Activated T-helper 17 cell treated with anti-CD3 and anti-CD28 coated beads, Interleukin-2, amount 50 U/mL, for 72 hours (primary cell): ENCODE data around the gene HMGB2. TPM values are rescaled to one million over a fixed set of nuclear protein-coding genes. Genes with fewer than 3 reads are reported as not detected.

ENCODE experiments used
- ATAC-seq: fragments of 150-1000 bp; cut with Tn5 transposase; replicated peaks from 2 replicates; pipeline ENCODE4 v1.10.0; 2021; ENCODE audit warnings: mild to moderate bottlenecking, moderate library complexity
- H3K27ac Mint-ChIP-seq: one replicate; pipeline ENCODE4 v1.8.0; 2022; ENCODE audit warnings: mixed read lengths
- H3K27me3 Mint-ChIP-seq: one replicate; pipeline ENCODE4 v1.8.0; 2022; ENCODE audit warnings: mixed read lengths
- H3K36me3 Mint-ChIP-seq: one replicate; pipeline ENCODE4 v1.8.0; 2022; ENCODE audit warnings: low read depth, mild to moderate bottlenecking, mixed read lengths
- H3K4me1 Mint-ChIP-seq: one replicate; pipeline ENCODE4 v1.8.0; 2022; ENCODE audit warnings: mixed read lengths
- H3K4me3 Mint-ChIP-seq: one replicate; pipeline ENCODE4 v1.8.0; 2022; ENCODE audit warnings: mild to moderate bottlenecking, mixed read lengths
- H3K9me3 Mint-ChIP-seq: one replicate; pipeline ENCODE4 v1.8.0; 2022; ENCODE audit warnings: mixed read lengths
- total RNA-seq, 2 donors: library from RNA; stranded (reverse); gene quantifications; one replicate each; pipeline ENCODE4 v1.2.3, GENCODE V29; 2022

Gene HMGB2
- total RNA-seq, 2 donors from 2014 or later: 431 to 468 TPM

DNA sequence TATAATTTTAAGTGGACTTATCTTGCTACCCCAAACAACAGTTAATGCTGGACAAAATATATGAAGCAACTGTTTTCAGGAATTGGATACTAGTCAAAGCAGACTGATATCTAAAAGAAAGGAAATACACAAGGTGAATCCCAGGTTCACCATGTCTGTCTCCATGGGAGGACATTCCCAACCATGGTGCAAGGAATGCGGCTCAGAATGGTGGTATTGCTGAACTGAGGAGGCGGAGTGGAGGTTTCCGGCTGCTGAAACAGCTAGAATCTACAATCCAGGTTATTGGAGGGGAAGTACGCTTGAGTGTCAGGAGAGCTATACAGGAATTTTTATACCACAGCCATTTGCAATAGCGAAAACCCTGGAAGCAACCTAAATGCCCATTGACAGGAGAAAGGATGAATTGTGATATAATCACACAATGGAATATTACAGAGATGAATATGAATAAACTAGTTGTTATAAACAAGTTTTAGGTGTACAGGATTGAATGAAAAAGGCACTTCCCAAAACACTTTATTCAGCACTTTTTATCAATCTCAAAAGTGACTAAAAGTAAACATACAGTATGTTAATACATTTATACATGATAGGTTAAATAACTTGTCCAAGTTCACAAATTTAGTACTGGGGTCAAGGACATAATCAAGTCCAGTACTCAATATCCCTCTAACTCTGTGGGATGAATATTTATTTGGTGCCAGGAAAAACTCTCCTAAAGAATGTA, 9.0 kb downstream of the HMGB2 start:
- H3K4me1 Mint-ChIP-seq: no peaks in the 10 kb centered on the region
- no peak overlapping the region for H3K27ac Mint-ChIP-seq
- no peak for ATAC-seq
- peaks cover 68% of the 10 kb centered on the region for H3K36me3 Mint-ChIP-seq
- no peaks in the 10 kb centered on the region for H3K27me3 Mint-ChIP-seq
- no peaks in the 10 kb centered on the region for H3K9me3 Mint-ChIP-seq
- H3K4me3 Mint-ChIP-seq: no peak overlapping the region

DNA sequence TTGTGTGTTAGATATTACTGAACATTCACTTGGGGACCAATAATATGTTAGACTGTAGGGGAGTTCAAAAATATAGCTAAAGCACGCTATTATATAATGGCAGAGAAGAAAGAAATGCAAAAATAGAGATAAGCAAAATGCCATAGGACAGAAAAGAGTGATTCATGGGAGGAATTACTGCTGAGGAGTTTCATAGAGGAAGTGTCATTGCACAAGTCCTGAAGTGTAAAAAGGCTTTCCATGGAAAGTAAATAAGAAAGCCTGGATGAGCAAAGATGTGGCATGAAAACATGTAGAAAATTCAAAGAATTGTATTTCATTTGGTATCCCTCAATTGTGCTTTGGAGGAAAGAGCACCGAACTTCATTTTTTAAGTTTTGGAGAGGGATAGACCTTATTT, 14.5 kb downstream of the HMGB2 start:
- Mint-ChIP-seq H3K36me3 (peaks cover 32% of the 10 kb centered on the region), H3K27ac (no peak overlapping the region), H3K4me3 (no peak overlapping the region), H3K9me3 (no peaks in the 10 kb centered on the region), H3K27me3 (no peaks in the 10 kb centered on the region), H3K4me1 (no peaks in the 10 kb centered on the region)
- no peak for ATAC-seq

- peak; percentile 97 for ATAC-seq
- no peaks in the 10 kb centered on the region for H3K4me1 Mint-ChIP-seq
- no peak overlapping the region for H3K27ac Mint-ChIP-seq
- H3K9me3 Mint-ChIP-seq: no peaks in the 10 kb centered on the region
- peaks cover 32% of the 10 kb centered on the region for H3K36me3 Mint-ChIP-seq
- H3K27me3 Mint-ChIP-seq: no peaks in the 10 kb centered on the region
- no peak overlapping the region for H3K4me3 Mint-ChIP-seq
These were observed 15.4 kb downstream of the HMGB2 start for GRCh38 chr4:173318648-173319211.

DNA sequence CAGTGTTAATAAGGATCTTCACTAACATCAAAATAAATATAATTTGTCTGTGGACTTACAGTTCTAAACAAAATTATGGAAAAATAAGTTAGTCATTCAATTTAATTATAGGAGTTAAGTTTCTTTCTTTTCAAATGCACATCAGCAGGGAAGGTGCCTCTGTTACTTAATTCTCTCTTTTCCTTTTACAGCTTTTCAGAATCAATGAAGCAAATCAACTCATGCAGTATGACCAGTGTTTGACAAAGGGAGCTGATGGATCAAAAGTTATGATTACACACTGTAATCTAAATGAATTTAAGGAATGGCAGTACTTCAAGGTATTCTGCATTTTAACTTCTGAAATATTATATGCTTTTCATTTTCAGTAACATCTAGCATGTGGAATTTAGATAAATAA, 15.9 kb downstream of the HMGB2 start:
- Mint-ChIP-seq H3K4me3 (no peak overlapping the region), H3K36me3 (peaks cover 31% of the 10 kb centered on the region), H3K4me1 (no peaks in the 10 kb centered on the region), H3K27ac (no peak overlapping the region), H3K9me3 (no peaks in the 10 kb centered on the region), H3K27me3 (no peaks in the 10 kb centered on the region)
- ATAC-seq: no peak

DNA sequence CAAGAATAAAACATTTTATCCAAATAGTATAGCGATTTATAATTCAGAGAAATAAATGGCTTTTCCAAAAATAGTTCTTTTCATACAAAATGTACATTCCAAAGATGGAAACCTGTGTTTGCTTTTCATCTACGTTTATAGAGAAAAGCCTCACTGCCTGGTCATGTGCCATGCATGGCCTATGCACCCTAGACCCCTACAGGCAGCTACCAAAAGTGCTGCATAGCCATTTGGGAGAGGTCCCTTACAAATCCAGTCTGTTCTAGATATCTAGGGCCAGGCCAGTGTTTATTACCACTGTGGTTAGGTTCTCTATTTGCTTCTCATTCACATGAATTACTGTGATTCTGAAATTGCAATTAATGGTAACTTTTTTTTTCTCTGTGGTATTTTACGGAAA, 17.2 kb downstream of the HMGB2 start:
- no peaks in the 10 kb centered on the region for H3K4me1 Mint-ChIP-seq
- H3K27me3 Mint-ChIP-seq: no peaks in the 10 kb centered on the region
- no peaks in the 10 kb centered on the region for H3K9me3 Mint-ChIP-seq
- H3K4me3 Mint-ChIP-seq: no peak overlapping the region
- no peak for ATAC-seq
- no peak overlapping the region for H3K27ac Mint-ChIP-seq
- peaks cover 21% of the 10 kb centered on the region for H3K36me3 Mint-ChIP-seq

DNA sequence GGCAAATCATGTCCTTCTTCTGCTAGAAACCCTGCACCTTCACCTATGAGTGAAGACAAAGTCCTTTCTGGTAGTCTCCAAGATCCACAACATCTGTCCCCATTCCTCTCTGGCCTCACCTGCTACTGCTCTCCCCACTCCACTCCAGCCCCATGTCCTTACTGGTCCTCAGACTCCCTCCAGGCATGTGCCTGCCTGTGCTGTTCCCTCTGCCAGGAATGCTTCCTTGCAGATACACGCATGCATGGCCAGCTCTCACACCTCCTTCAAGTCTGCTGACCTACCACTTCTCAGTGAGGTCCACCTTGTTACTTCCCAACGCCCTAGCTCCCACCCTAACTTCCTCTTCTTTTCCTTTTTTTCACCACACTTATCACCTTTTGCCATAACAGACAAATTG, 18.1 kb downstream of the HMGB2 start:
- Mint-ChIP-seq H3K4me1 (no peaks in the 10 kb centered on the region), H3K36me3 (peaks cover 11% of the 10 kb centered on the region), H3K9me3 (no peaks in the 10 kb centered on the region), H3K4me3 (no peak overlapping the region), H3K27me3 (no peaks in the 10 kb centered on the region), H3K27ac (no peak overlapping the region)
- no peak for ATAC-seq

- peaks cover 7% of the 10 kb centered on the region for H3K36me3 Mint-ChIP-seq
- H3K4me3 Mint-ChIP-seq: no peak overlapping the region
- H3K4me1 Mint-ChIP-seq: no peaks in the 10 kb centered on the region
- no peak overlapping the region for H3K27ac Mint-ChIP-seq
- no peaks in the 10 kb centered on the region for H3K27me3 Mint-ChIP-seq
- ATAC-seq: no peak
- H3K9me3 Mint-ChIP-seq: no peaks in the 10 kb centered on the region
These were observed 19.4 kb downstream of the HMGB2 start for GRCh38 chr4:173314715-173315114.

DNA sequence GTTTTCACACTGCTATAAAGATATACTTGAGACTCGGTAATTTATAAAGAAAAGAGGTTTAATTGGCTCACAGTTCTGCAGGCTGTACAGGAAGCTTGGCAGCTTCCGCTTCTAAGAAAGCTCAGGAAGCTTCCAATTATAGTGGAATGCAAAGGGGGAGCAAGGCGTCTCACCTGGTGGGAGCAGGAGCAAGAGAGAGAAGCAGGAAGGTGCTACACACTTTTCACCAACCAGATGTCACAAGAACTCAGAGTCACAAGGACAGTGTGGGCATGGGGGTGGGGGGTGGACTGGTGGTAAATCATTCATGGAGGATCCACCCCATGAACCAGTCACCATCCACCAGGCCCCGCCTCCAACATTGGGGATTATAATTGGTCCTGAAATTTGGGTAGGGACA, 22.8 kb downstream of the HMGB2 start:
- no peaks in the 10 kb centered on the region for H3K27me3 Mint-ChIP-seq
- H3K9me3 Mint-ChIP-seq: no peaks in the 10 kb centered on the region
- no peak overlapping the region for H3K27ac Mint-ChIP-seq
- ATAC-seq: no peak
- H3K36me3 Mint-ChIP-seq: no peaks in the 10 kb centered on the region
- H3K4me3 Mint-ChIP-seq: no peak overlapping the region
- no peaks in the 10 kb centered on the region for H3K4me1 Mint-ChIP-seq

DNA sequence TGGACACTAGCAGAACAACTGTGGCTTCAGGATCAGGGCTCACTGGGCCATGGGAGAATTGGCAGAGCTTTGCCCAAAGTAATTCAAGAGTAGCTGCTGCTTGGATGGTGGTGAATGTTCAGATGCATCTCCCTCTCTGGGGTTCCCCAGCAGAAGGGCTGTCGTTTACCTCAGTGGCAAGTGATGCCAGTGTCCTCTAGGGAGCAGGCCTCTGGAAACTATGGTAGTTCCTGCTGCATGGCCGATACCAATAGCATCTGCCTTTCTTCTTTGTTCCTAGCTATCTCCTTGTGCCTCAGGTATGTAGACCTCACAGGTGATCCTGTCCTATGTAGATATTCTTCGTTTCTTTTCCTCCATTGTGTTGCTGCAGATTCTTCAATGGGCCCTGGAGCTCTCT, 26.4 kb downstream of the HMGB2 start:
- ATAC-seq: no peak
- Mint-ChIP-seq H3K4me1 (no peaks in the 10 kb centered on the region), H3K27ac (no peak overlapping the region), H3K4me3 (no peak overlapping the region), H3K27me3 (no peaks in the 10 kb centered on the region), H3K36me3 (peaks cover 19% of the 10 kb centered on the region), H3K9me3 (no peaks in the 10 kb centered on the region)

DNA sequence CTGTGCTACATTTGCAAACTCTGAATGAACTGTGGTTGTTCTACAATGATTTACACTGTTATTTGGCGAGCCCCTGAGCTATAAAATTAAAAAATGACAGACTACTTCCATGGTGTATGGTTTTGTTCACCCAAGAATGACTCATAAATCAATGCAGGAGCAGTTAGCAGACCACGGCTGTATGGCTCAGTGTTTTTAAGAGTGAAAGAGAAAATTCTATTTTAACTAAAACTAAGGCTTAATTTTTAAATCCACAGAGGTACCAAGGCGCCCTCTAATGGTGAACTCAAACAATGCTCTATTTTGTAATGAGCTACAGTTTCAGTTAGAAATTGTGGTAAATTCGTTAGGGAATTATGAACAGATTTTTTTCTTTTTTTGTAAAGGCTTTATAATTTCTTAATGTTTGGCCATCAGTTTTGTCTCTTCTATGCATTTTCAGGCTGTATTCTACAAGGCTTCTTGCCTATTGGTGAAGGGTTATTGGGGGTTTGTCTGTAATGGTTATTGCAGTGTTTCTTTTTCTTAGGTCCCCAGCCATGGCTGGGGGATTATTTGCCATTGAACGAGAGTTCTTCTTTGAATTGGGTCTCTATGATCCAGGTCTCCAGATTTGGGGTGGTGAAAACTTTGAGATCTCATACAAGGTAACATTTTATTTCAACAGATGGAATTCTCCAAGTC, 32.5 kb downstream of the HMGB2 start:
- H3K9me3 Mint-ChIP-seq: no peaks in the 10 kb centered on the region
- H3K4me3 Mint-ChIP-seq: no peak overlapping the region
- H3K4me1 Mint-ChIP-seq: no peaks in the 10 kb centered on the region
- H3K27me3 Mint-ChIP-seq: no peaks in the 10 kb centered on the region
- peak overlapping the region; percentile 39 for H3K27ac Mint-ChIP-seq
- ATAC-seq: peak; percentile 31
- peaks cover 34% of the 10 kb centered on the region for H3K36me3 Mint-ChIP-seq

DNA sequence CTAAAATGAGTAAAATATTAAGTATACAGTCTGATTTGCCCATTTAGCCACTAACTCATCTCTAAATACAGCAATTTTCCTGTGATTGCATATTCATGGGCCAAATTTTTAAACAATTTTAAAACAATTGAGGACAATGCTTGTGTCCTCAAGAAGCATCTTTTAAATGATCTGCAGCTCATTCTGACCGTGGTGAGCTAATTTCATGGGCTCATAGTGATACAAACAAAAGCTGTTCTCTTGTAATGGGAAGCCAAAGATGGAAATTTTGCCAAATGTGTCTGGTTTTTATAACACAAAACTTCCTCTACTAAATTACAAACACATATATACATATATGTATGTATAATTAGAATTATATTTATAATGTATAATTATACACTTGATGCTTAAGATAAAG, 39.7 kb downstream of the HMGB2 start:
- Mint-ChIP-seq H3K36me3 (peaks cover 21% of the 10 kb centered on the region), H3K9me3 (no peaks in the 10 kb centered on the region)

DNA sequence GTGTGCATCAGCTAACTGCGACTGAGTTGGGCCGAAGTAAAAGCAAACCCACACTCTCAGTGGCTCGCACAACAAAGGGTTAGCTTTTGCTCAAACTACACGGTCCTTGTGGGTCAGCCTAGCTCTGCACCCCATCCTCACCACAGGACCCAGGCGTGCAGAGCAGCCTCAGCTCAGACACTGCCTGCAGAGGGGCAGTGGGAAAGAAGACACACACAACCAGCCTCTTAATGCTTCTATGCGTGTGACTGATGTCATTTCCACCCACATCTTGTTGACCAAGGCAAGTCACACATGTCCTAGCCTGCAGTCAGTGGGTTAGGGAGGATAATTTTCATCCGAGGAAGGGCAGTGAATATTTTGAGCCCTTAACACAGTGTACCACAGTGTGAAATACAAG, 40.5 kb downstream of the HMGB2 start:
- no peak for ATAC-seq
- H3K4me1 Mint-ChIP-seq: peaks cover 5% of the 10 kb centered on the region
- no peaks in the 10 kb centered on the region for H3K9me3 Mint-ChIP-seq
- peaks cover 21% of the 10 kb centered on the region for H3K36me3 Mint-ChIP-seq
- no peaks in the 10 kb centered on the region for H3K27me3 Mint-ChIP-seq
- no peak overlapping the region for H3K4me3 Mint-ChIP-seq
- H3K27ac Mint-ChIP-seq: no peak overlapping the region

More for the DNA sequence above, 39.7 kb downstream of the HMGB2 start:
- no peak overlapping the region for H3K27ac Mint-ChIP-seq
- no peaks in the 10 kb centered on the region for H3K27me3 Mint-ChIP-seq
- ATAC-seq: no peak
- H3K4me3 Mint-ChIP-seq: no peak overlapping the region
- no peaks in the 10 kb centered on the region for H3K4me1 Mint-ChIP-seq

DNA sequence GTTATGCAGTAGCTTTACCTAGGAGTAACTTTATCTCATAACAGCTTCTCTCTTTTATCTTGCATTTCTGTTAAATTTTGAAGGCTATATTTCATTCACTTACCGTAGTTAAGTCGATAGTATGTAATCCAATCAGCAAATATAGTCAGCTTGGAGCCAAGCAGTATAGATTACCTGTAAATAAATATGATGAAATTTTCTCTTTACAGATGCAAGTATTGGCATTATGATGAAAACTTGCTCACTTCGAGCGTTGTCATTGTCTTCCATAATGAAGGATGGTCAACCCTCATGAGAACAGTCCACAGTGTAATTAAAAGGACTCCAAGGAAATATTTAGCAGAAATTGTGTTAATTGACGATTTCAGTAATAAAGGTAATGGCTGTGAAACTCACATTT, 42.3 kb downstream of the HMGB2 start:
- ATAC-seq: no peak
- H3K36me3 Mint-ChIP-seq: peaks cover 8% of the 10 kb centered on the region
- no peak overlapping the region for H3K27ac Mint-ChIP-seq
- H3K4me1 Mint-ChIP-seq: peaks cover 11% of the 10 kb centered on the region
- no peaks in the 10 kb centered on the region for H3K27me3 Mint-ChIP-seq
- H3K9me3 Mint-ChIP-seq: no peaks in the 10 kb centered on the region
- H3K4me3 Mint-ChIP-seq: no peak overlapping the region

- H3K27me3 Mint-ChIP-seq: no peaks in the 10 kb centered on the region
- ATAC-seq: no peak
- H3K27ac Mint-ChIP-seq: peak overlapping the region; percentile 15
- peak overlapping the region; percentile 25 for H3K4me3 Mint-ChIP-seq
- H3K9me3 Mint-ChIP-seq: no peaks in the 10 kb centered on the region
- H3K36me3 Mint-ChIP-seq: no peaks in the 10 kb centered on the region
- H3K4me1 Mint-ChIP-seq: peaks cover 11% of the 10 kb centered on the region
These were observed 44.8 kb downstream of the HMGB2 start for GRCh38 chr4:173289353-173289727.

- Mint-ChIP-seq H3K27me3 (no peaks in the 10 kb centered on the region), H3K9me3 (no peaks in the 10 kb centered on the region), H3K27ac (peak overlapping the region; percentile 15), H3K4me3 (peak overlapping the region; percentile 25), H3K36me3 (no peaks in the 10 kb centered on the region), H3K4me1 (peaks cover 11% of the 10 kb centered on the region)
- ATAC-seq: peak; percentile 57
These were observed 45.3 kb downstream of the HMGB2 start for GRCh38 chr4:173288698-173289352.
